Activated CD8-positive, alpha-beta memory T cell treated with anti-CD3 and anti-CD28 coated beads, Interleukin-2, amount 10 ng/mL, durations not matched to agents 7 days and 5 days (primary cell): Measurements from ENCODE around the gene ZNF90. TPM values are rescaled to one million over a fixed set of nuclear protein-coding genes. Genes with fewer than 3 reads are reported as not detected.
A peak's percentile ranks its signal among the peaks of the same experiment; 100 is the strongest.
"Not testable (repeated sequence)": the region's sequence is repeated elsewhere in the genome, so short reads cannot be mapped to it uniquely, and the experiment has no call there.

ENCODE experiments used
- ATAC-seq: fragments of 150-1000 bp; cut with Tn5 transposase; one replicate; pipeline ENCODE4 v1.10.0; 2021; ENCODE audit warnings: moderate library complexity
- CTCF ChIA-PET: fragments of 350-600 bp; sonication (Branson Sonifier 250); formaldehyde crosslinking; loops from one replicate; lab custom pipeline; 2021; ENCODE audit warnings: antibody characterized with exemption; lab: Charles Lee
- DNase-seq: peaks from one replicate; pipeline ENCODE4 v3.0.0-alpha.2; 2020
- H3K27ac Mint-ChIP-seq: one replicate; pipeline ENCODE4 v1.8.0; 2021; ENCODE audit warnings: mild to moderate bottlenecking, mixed read lengths
- H3K27me3 Mint-ChIP-seq: one replicate; pipeline ENCODE4 v1.8.0; 2021; ENCODE audit warnings: mixed read lengths
- H3K36me3 Mint-ChIP-seq: one replicate; pipeline ENCODE4 v1.8.0; 2021; ENCODE audit warnings: mild to moderate bottlenecking, mixed read lengths
- H3K4me1 Mint-ChIP-seq: one replicate; pipeline ENCODE4 v1.8.0; 2021; ENCODE audit warnings: mixed read lengths
- H3K4me3 Mint-ChIP-seq: one replicate; pipeline ENCODE4 v1.8.0; 2021; ENCODE audit warnings: mild to moderate bottlenecking, moderate library complexity, mixed read lengths
- H3K9me3 Mint-ChIP-seq: one replicate; pipeline ENCODE4 v1.8.0; 2022; ENCODE audit warnings: low read depth, mixed read lengths
- total RNA-seq, 2 experiments: library from RNA; stranded (reverse); gene quantifications; one replicate each; pipeline ENCODE4 v1.2.3, GENCODE V29; 2021

ZNF90 gene
- total RNA-seq, 2 experiments from 2014 or later: 16.6 to 22.0 TPM

- ATAC-seq, H3K27me3 Mint-ChIP-seq, H3K4me3 Mint-ChIP-seq, H3K27ac Mint-ChIP-seq, DNase-seq, H3K4me1 Mint-ChIP-seq: not testable (repeated sequence)
- H3K9me3 Mint-ChIP-seq: peaks cover 15% of the 10 kb centered on the region
- peaks cover 25% of the 10 kb centered on the region for H3K36me3 Mint-ChIP-seq
- CTCF ChIA-PET: interaction anchor here (1.8 kb wide), 1 partner anchor 10 kb away, joined by 3 read pairs; no protein-coding TSS in a partner anchor
Observed at GRCh38 chr19:20132933-20133332, 55.1 kb downstream of the ZNF90 start.

GRCh38 chr19:20137714-20138113 lies 59.9 kb downstream of the ZNF90 start:
- H3K27ac Mint-ChIP-seq, H3K36me3 Mint-ChIP-seq, H3K27me3 Mint-ChIP-seq, CTCF ChIA-PET, H3K4me1 Mint-ChIP-seq, H3K4me3 Mint-ChIP-seq, H3K9me3 Mint-ChIP-seq, ATAC-seq, DNase-seq: not testable (repeated sequence)

DNA sequence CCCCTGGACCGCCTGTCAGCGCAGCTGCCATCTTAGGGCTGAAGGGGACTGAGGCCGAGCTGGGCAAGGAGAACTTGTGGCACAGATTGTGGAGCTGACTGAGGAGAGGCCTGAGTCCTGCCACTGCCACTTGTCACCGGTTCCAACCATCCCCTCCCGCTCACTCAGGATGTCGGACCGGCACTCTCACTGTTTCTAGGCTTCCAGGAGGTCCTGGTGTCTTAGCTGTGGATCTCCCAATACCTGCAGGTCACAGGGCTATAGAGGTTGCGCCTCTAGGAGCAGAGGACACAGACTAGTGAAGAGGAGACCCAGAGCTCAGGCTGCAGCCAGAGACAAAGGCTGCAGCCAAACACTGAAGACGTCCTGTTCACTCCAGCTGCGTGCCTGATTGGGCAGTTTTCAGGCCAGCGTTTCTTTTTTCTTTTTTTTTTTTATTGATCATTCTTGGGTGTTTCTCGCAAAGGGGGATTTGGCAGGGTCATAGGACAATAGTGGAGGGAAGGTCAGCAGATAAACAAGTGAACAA lies 73.9 kb downstream of the ZNF90 start:
- DNase-seq (no peak), ATAC-seq (no peak)
- peaks cover 3% of the 10 kb centered on the region for H3K9me3 Mint-ChIP-seq
- no peaks in the 10 kb centered on the region for H3K27me3 Mint-ChIP-seq
- CTCF ChIA-PET: no interaction called here
- H3K4me1 Mint-ChIP-seq: no peaks in the 10 kb centered on the region
- no peak overlapping the region for H3K27ac Mint-ChIP-seq
- H3K4me3 Mint-ChIP-seq: no peak overlapping the region
- no peaks in the 10 kb centered on the region for H3K36me3 Mint-ChIP-seq

DNA sequence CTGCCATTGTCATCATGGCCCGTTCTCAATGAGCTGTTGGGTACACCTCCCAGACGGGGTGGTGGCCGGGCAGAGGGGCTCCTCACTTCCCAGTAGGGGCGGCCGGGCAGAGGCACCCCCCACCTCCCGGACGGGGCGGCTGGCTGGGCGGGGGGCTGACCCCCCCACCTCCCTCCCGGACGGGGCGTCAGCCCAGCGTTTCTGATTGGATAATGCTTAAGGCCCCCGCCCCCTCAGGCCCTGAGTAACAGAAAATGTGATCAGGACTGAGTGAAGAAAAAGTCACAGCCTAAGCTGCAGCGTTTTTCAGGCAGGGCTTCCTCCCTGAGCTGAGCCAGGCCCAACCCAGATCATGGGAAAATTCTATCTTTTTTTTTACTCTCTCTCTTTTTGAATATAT lies 74.7 kb downstream of the ZNF90 start:
- CTCF ChIA-PET, ATAC-seq, H3K27ac Mint-ChIP-seq, H3K27me3 Mint-ChIP-seq, DNase-seq, H3K9me3 Mint-ChIP-seq, H3K4me1 Mint-ChIP-seq, H3K4me3 Mint-ChIP-seq, H3K36me3 Mint-ChIP-seq: not testable (repeated sequence)

GRCh38 chr19:20153281-20153680 lies 75.5 kb downstream of the ZNF90 start:
- Mint-ChIP-seq H3K4me3 (no peak overlapping the region), H3K4me1 (no peaks in the 10 kb centered on the region), H3K27ac (no peak overlapping the region), H3K36me3 (no peaks in the 10 kb centered on the region), H3K9me3 (peaks cover 3% of the 10 kb centered on the region), H3K27me3 (no peaks in the 10 kb centered on the region)
- ATAC-seq: no peak
- CTCF ChIA-PET: no interaction called here
- no peak for DNase-seq

DNA sequence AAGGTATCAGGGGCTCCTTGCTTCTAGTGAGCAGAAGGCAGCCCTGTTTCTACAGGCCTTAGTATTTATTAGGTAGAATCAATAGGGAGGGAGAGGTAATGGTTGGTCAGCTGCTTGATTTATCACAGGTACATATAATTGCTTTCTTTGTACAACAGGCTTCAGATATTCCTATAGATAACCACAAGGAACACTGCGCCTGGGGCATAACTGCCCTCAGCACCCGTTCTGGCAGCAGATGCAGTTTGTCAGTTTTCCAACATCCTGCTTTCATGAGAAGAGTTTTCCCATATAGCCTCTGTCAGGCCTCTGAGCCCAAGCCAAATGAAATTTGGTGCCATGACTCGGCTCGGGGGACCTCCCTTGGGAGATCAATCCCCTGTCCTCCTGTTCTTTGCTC lies 76.8 kb downstream of the ZNF90 start:
- ATAC-seq (no peak), DNase-seq (no peak)
- Mint-ChIP-seq H3K36me3 (no peaks in the 10 kb centered on the region), H3K4me3 (no peak overlapping the region), H3K27ac (no peak overlapping the region), H3K27me3 (no peaks in the 10 kb centered on the region), H3K9me3 (peaks cover 8% of the 10 kb centered on the region), H3K4me1 (no peaks in the 10 kb centered on the region)
- CTCF ChIA-PET: no interaction called here

DNA sequence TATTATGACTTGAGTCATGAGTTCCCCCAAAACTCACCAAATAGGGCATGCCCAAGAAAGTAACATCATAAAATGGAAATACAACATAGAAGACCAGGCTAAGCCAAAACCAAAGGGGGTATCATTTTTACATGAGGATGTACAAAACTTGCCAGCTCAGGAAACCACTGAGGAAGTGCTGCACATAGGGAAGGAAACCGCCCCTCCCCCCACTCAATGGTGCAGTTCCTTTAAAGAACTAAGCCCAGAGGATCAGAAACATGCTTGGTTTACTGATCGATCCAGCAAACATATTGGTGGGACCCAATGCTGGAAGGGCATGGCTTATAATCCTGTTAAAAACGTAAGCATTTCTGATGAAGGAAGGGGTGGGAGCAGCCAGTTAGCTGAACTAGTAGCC lies 85.0 kb downstream of the ZNF90 start:
- no peaks in the 10 kb centered on the region for H3K27me3 Mint-ChIP-seq
- peak overlapping the region; percentile 3 for H3K27ac Mint-ChIP-seq
- ATAC-seq (no peak), DNase-seq (peak; percentile 57)
- H3K9me3 Mint-ChIP-seq: peaks cover 20% of the 10 kb centered on the region
- H3K4me3 Mint-ChIP-seq: no peak overlapping the region
- CTCF ChIA-PET: no interaction called here
- peaks cover 27% of the 10 kb centered on the region for H3K4me1 Mint-ChIP-seq
- H3K36me3 Mint-ChIP-seq: peaks cover 40% of the 10 kb centered on the region

- Mint-ChIP-seq H3K36me3 (peaks cover 50% of the 10 kb centered on the region), H3K4me3 (no peak overlapping the region), H3K4me1 (peaks cover 31% of the 10 kb centered on the region), H3K27ac (no peak overlapping the region), H3K9me3 (peaks cover 15% of the 10 kb centered on the region), H3K27me3 (no peaks in the 10 kb centered on the region)
- CTCF ChIA-PET: no interaction called here
- ATAC-seq: no peak
- DNase-seq: no peak
Observed at GRCh38 chr19:20164456-20164855, 86.7 kb downstream of the ZNF90 start.

GRCh38 chr19:20165971-20166592 lies 88.3 kb downstream of the ZNF90 start:
- no peaks in the 10 kb centered on the region for H3K27me3 Mint-ChIP-seq
- H3K4me1 Mint-ChIP-seq: peaks cover 38% of the 10 kb centered on the region
- no peak overlapping the region for H3K4me3 Mint-ChIP-seq
- peaks cover 23% of the 10 kb centered on the region for H3K9me3 Mint-ChIP-seq
- CTCF ChIA-PET: interaction anchor here (0.8 to 1.3 kb wide), 2 partner anchors 72 kb away, joined by 3 to 4 read pairs; no protein-coding TSS in a partner anchor
- peaks cover 63% of the 10 kb centered on the region for H3K36me3 Mint-ChIP-seq
- DNase-seq (no peak), ATAC-seq (no peak)
- H3K27ac Mint-ChIP-seq: no peak overlapping the region

DNA sequence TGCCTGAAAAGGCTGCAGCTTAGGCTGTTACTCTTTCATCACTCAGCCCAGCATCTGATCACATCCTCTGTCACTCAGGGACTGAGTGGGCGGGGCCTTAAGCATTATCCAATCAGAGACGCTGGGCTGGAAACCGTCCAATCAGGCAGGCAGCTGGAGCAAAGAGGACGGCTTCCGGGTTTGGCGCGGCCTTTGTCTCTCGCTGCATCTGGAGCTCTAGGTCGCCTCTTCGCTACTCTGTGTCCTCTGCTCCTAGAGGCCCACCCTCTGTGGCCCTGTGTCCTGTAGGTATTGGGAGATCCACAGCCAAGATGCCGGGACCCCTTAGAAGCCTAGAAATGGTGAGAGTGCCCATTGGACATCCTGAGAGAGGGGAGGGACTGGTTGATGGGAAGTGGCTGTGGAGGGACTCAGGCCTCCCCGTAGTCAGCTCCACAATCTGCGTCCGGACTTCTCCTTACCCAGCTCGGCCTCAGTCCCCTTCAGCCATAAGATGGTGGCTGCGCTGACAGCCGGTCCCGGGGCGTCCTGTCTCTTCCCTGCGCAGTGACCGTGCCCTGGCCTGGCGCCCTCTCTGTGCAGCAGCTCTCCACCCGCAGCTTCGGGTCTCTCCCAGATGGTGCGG lies 89.3 kb downstream of the ZNF90 start, which contains the start of gene ZNF486:
TSS of gene ZNF486 (plus strand) at position 195 of the 625 bp plus-strand sequence. CDS start at position 312, 117 bp downstream.
- peaks cover 30% of the 10 kb centered on the region for H3K9me3 Mint-ChIP-seq
- CTCF ChIA-PET: interaction anchor here (0.6 to 1.2 kb wide), 4 partner anchors 43 to 636 kb away, joined by 3 read pairs; no protein-coding TSS in a partner anchor
- H3K36me3 Mint-ChIP-seq: peaks cover 70% of the 10 kb centered on the region
- H3K4me1 Mint-ChIP-seq: peaks cover 37% of the 10 kb centered on the region
- ATAC-seq (peak; percentile 96), DNase-seq (peak; percentile 97)
- no peaks in the 10 kb centered on the region for H3K27me3 Mint-ChIP-seq
- H3K4me3 Mint-ChIP-seq: peak within 1 kb of the TSS; percentile 99
- H3K27ac Mint-ChIP-seq: peak within 1 kb of the TSS; percentile 98

- no peaks in the 10 kb centered on the region for H3K27me3 Mint-ChIP-seq
- CTCF ChIA-PET: interaction anchor here (0.7 to 1.2 kb wide), 2 partner anchors 43 to 70 kb away, joined by 3 read pairs; no protein-coding TSS in a partner anchor
- peaks cover 27% of the 10 kb centered on the region for H3K9me3 Mint-ChIP-seq
- H3K4me3 Mint-ChIP-seq: peak overlapping the region; percentile 99
- H3K4me1 Mint-ChIP-seq: peaks cover 31% of the 10 kb centered on the region
- ATAC-seq (no peak), DNase-seq (no peak)
- peaks cover 74% of the 10 kb centered on the region for H3K36me3 Mint-ChIP-seq
- peak overlapping the region; percentile 98 for H3K27ac Mint-ChIP-seq
Observed at GRCh38 chr19:20167651-20168122, 89.9 kb downstream of the ZNF90 start.
